Left ventricle myocardium inferior (tissue), 1 donor: ENCODE data around the gene MMRN2. TPM values are rescaled to one million over a fixed set of nuclear protein-coding genes. Genes with fewer than 3 reads are reported as not detected.

ENCODE experiments used
- DNase-seq: peaks from one replicate; pipeline ENCODE4 v3.0.0-alpha.2; 2020
- H3K27ac ChIP-seq: fragments of 200-600 bp; replicated peaks from 2 replicates; pipeline ENCODE4 v1.8.0; 2021
- H3K27me3 ChIP-seq: fragments of 200-600 bp; 2 replicates; pipeline ENCODE4 v1.8.0; 2021; ENCODE audit warnings: low read depth
- H3K36me3 ChIP-seq: fragments of 200-600 bp; 2 replicates; pipeline ENCODE4 v1.8.0; 2021
- H3K4me1 ChIP-seq: fragments of 200-600 bp; 2 replicates; pipeline ENCODE4 v1.8.0; 2021
- H3K4me3 ChIP-seq: fragments of 200-600 bp; 2 replicates; pipeline ENCODE4 v1.8.0; 2021; ENCODE audit warnings: mild to moderate bottlenecking, moderate library complexity
- H3K9me3 ChIP-seq: fragments of 200-600 bp; replicated peaks from 2 replicates; pipeline ENCODE4 v1.8.0; 2021
- CTCF ChIP-seq: fragments of 200-600 bp; IDR thresholded peaks from 2 replicates; pipeline ENCODE4 v1.8.0; 2021; ENCODE audit warnings: antibody characterized with exemption, mild to moderate bottlenecking, borderline replicate concordance
- intact Hi-C: fragments of 100-400 bp; cut with micrococcal nuclease; formaldehyde crosslinking; loops from one replicate; pipeline ENCODE4 v1.11.0; 2022
- total RNA-seq: library from RNA; stranded (reverse); fragmentation: NEBNext Ultra II Directional; extraction: Animal tissue kit (Norgen Biotek cat#: 25700); gene quantifications from one replicate; pipeline ENCODE4 v1.2.1, GENCODE V29; 2021
- donor health status: DM: no; HTN: yes; CAD: no; lungs with severe emphysema.

Gene MMRN2
- total RNA-seq, 1 donor from 2014 or later = 32.1 TPM

DNA sequence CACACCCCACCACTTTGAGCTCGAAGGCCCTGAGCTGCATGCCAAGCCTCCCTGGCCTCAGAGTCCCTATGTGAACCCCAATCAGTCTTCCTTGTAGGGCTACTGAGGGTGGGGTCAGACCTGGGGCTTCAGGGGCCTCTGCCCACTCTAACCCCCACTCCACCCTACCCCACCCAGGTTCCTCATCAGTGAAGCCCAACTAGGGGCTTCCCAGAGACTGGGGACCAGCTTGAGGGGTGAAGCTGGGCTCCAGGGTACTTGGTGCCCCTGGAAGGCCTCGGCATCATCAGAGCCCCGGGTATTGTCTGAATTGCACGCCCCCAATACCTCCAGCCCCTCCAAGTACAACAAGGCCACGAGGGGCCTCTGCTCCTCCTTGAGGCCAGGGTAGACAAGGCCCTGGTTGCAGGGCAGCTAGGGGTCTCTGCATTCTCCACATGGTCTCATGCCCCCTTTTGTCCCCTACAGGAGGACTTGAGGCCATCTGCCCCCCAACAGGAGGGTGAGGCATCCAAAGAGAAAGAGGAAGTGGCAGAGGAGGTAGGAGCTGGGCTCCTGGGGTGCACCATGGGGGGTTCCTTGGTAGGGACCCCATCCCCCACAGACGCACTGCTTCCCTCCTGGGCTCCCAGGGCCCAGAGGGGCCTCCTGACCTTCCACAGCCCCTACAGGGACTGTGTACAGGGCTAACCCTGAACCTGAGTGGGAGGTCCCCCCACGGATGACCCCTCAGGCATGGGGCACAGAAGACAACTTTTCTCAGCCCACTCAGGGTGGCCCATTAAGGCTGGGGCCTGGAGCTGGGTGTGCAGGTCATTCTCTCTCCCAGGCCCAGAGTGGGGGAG is 4.9 kb upstream of the MMRN2 start:
- intact Hi-C loops = no loop called here
- no peak for DNase-seq
- H3K4me3 ChIP-seq = no peak overlapping the region
- H3K36me3 ChIP-seq = no peaks in the 10 kb centered on the region
- H3K27ac ChIP-seq = no peak overlapping the region
- H3K4me1 ChIP-seq = peaks cover 53% of the 10 kb centered on the region
- H3K27me3 ChIP-seq = no peaks in the 10 kb centered on the region
- TF ChIP-seq CTCF = no peak
- H3K9me3 ChIP-seq = no peaks in the 10 kb centered on the region

GRCh38 chr10:86961481-86962091 is 4.2 kb upstream of the MMRN2 start:
- no peak for DNase-seq
- intact Hi-C loops = no loop called here
- Histone ChIP-seq H3K27me3 (no peaks in the 10 kb centered on the region), H3K4me1 (peaks cover 54% of the 10 kb centered on the region), H3K36me3 (no peaks in the 10 kb centered on the region), H3K27ac (no peak overlapping the region), H3K4me3 (no peak overlapping the region), H3K9me3 (no peaks in the 10 kb centered on the region)
- TF ChIP-seq CTCF = no peak

DNA sequence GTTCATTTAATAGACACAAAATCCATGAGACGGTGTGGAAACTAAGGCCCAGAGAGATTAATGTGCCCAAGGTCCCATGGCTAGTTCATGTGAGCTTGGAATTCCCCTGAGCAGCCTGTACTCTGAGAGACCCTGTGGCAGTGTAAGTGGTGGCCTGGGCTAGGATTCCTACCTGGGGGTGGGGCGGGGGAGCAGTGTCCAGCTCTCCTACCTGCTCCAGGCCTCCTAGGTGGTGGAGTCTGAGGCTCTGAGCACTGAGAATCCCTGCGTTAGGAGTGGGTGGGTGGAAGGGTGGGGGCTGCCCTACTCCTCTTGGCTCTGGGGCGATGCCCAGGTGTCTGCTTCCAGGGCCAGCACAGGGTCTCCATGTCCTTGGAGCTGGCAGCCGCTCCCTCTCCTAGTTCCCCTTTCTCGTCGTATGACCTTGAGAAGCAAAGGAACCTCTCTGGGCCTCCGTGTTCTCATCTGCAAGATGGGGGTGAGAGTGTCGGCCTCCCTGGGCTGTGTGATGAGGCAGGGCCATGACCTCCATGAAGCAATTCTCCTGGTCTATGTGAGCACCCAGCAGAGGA is 3.5 kb upstream of the MMRN2 start:
- Histone ChIP-seq H3K4me3 (peak overlapping the region; percentile 68), H3K36me3 (no peaks in the 10 kb centered on the region), H3K4me1 (peaks cover 54% of the 10 kb centered on the region), H3K9me3 (no peaks in the 10 kb centered on the region), H3K27ac (no peak overlapping the region), H3K27me3 (no peaks in the 10 kb centered on the region)
- DNase-seq = no peak
- intact Hi-C loops = no loop called here
- no peak for TF ChIP-seq CTCF

GRCh38 chr10:86960003-86960862 is 2.8 kb upstream of the MMRN2 start:
- Histone ChIP-seq H3K27me3 (no peaks in the 10 kb centered on the region), H3K4me1 (peaks cover 58% of the 10 kb centered on the region), H3K9me3 (no peaks in the 10 kb centered on the region), H3K27ac (peak overlapping the region; percentile 88), H3K36me3 (no peaks in the 10 kb centered on the region), H3K4me3 (peak overlapping the region; percentile 68)
- intact Hi-C loops = no loop called here
- peak; percentile 39 for DNase-seq
- TF ChIP-seq CTCF = peak; percentile 92

- no peaks in the 10 kb centered on the region for H3K36me3 ChIP-seq
- H3K27me3 ChIP-seq = no peaks in the 10 kb centered on the region
- peak overlapping the region; percentile 68 for H3K4me3 ChIP-seq
- H3K27ac ChIP-seq = peak overlapping the region; percentile 88
- no peak for TF ChIP-seq CTCF
- intact Hi-C loops = no loop called here
- H3K9me3 ChIP-seq = no peaks in the 10 kb centered on the region
- no peak for DNase-seq
- peaks cover 64% of the 10 kb centered on the region for H3K4me1 ChIP-seq
Observed at GRCh38 chr10:86959737-86960002, 2.3 kb upstream of the MMRN2 start.
